Fibroblast of the aortic adventitia (primary cell): ENCODE measurements around the gene KRT17. TPM values are rescaled to one million over a fixed set of nuclear protein-coding genes. Genes with fewer than 3 reads are reported as not detected.

Experiments
- DNase-seq: peaks from one replicate; pipeline ENCODE4 v3.0.0-alpha.2; 2010; ENCODE audit warnings: low read depth
- H3K4me3 ChIP-seq: 2 replicates; pipeline ENCODE4 v1.5.1; 2011; ENCODE audit warnings: low read depth, mild to moderate bottlenecking, control low read depth, low read length, moderate library complexity
- CTCF ChIP-seq: IDR thresholded peaks from 2 replicates; pipeline ENCODE4 v1.5.1; 2011; ENCODE audit warnings: mild to moderate bottlenecking, low read length, control low read depth, inconsistent platforms; ENCODE audit not compliant: insufficient read depth
- total RNA-seq: library from RNA; depleted of rRNA; stranded (reverse); fragments of >200 nt; gene quantifications from 2 replicates; pipeline ENCODE4 v1.2.3, GENCODE V29; 2012; ENCODE audit warnings: low replicate concordance

Gene KRT17
- 0.57 TPM in 1 of 2 replicates, not detected in the other for total RNA-seq

GRCh38 chr17:41624208-41625101, at the start of gene KRT17:
KRT17 (minus strand) TSS chr17:41624575; CDS start chr17:41624509, 66 bp downstream.
- no peak within 1 kb of the TSS for H3K4me3 ChIP-seq
- no peak for DNase-seq
- TF ChIP-seq CTCF, result no peak

- no peak for DNase-seq
- no peak overlapping the region for H3K4me3 ChIP-seq
- no peak for TF ChIP-seq CTCF
These were observed 47.8 kb upstream of the KRT17 start for GRCh38 chr17:41672153-41672552.

- DNase-seq, result no peak
- TF ChIP-seq CTCF, result no peak
- H3K4me3 ChIP-seq, result no peak overlapping the region
These were observed 43.1 kb upstream of the KRT17 start for GRCh38 chr17:41667280-41668041.

GRCh38 chr17:41666708-41667279, 42.4 kb upstream of the KRT17 start:
- peak overlapping the region; percentile 59 for H3K4me3 ChIP-seq
- peak; percentile 69 for DNase-seq
- TF ChIP-seq CTCF, result peak; percentile 95

- peak overlapping the region; percentile 9 for H3K4me3 ChIP-seq
- peak; percentile 33 for DNase-seq
- no peak for TF ChIP-seq CTCF
These were observed 41.9 kb upstream of the KRT17 start for GRCh38 chr17:41666237-41666641.

- peak overlapping the region; percentile 65 for H3K4me3 ChIP-seq
- TF ChIP-seq CTCF, result peak; percentile 70
- DNase-seq, result peak; percentile 75
These were observed 41.3 kb upstream of the KRT17 start for GRCh38 chr17:41665566-41666236.
